ENCODE data around the gene TDRD7. TPM values are rescaled to one million over a fixed set of nuclear protein-coding genes. Genes with fewer than 3 reads are reported as not detected.

The TDRD7 gene
- total and polyA plus RNA-seq, 2 of the 8 experiments (the other 6 are each of a cell fraction or from before 2014, with no cell fraction given): 1.2 to 2.3 TPM

- H2AFZ ChIP-seq (ENCODE audit: low read length): no peak overlapping the region
- no peak overlapping the region for H3K27ac ChIP-seq (ENCODE audit: low read depth, low read length)
- H3K14ac ChIP-seq (ENCODE audit: insufficient read length): no peak overlapping the region
- H3K56ac ChIP-seq (replicated peaks; ENCODE audit: insufficient read length, low read depth, low read length): no peak overlapping the region
- H3K79me2 ChIP-seq (ENCODE audit: control insufficient read depth in 1 of 2, insufficient read depth in 2 of 2, low read length in 2 of 2): no peaks in the 10 kb centered on the region
- ChIA-PET CTCF (ENCODE audit: partially characterized antibody) (interaction anchor here (0.8 to 1.7 kb wide), 4 partner anchors 62 to 680 kb away, joined by 3 to 6 read pairs (median 4); no protein-coding TSS in a partner anchor), POLR2A (ENCODE audit: partially characterized antibody) (interaction anchor here (1.1 kb wide), 1 partner anchor 31 kb away, joined by 3 read pairs; no protein-coding TSS in a partner anchor)
- H3K18ac ChIP-seq (ENCODE audit: extremely low read depth, low read length): no peak overlapping the region
- peaks cover 0 to 2% (median 0%) of the 10 kb centered on the region in 4 experiments; a peak in 1 of 7 replicates for H3K27me3 ChIP-seq (replicated peaks in 1 of 4; ENCODE audit: control insufficient read depth in 3 of 4, extremely low read depth in 1 of 4, insufficient read depth in 3 of 4, low read length in 3 of 4)
- DNase-seq (ENCODE audit: low read depth in 1 of 2, low spot score in 2 of 2): no peak
- H2BK15ac ChIP-seq (ENCODE audit: low read length): no peak overlapping the region
- no peak overlapping the region for H3K23ac ChIP-seq (ENCODE audit: insufficient read length)
- no peak overlapping the region for H2AK5ac ChIP-seq (ENCODE audit: low read depth, low read length)
- FAIRE-seq: no peak
- H4K8ac ChIP-seq (ENCODE audit: extremely low read depth, insufficient read depth, low read length): no peak overlapping the region
- no peak overlapping the region for H4K5ac ChIP-seq (ENCODE audit: insufficient read length, low read depth, low read length)
- peaks cover 0 to 2% (median 0%) of the 10 kb centered on the region in 4 experiments; a peak in 1 of 7 replicates for H3K4me1 ChIP-seq (replicated peaks in 1 of 4; ENCODE audit: control insufficient read depth in 3 of 4, insufficient read depth in 4 of 4, low read length in 3 of 4)
- no peak overlapping the region for H2BK120ac ChIP-seq (replicated peaks; ENCODE audit: low read depth, low read length)
- WGBS, 2 experiments (ENCODE audit: extremely low coverage in 1 of 2, insufficient coverage in 1 of 2, insufficient read length in 1 of 2, insufficient replicate concordance in 2 of 2, low coverage in 1 of 2, low lambda C conversion rate in 2 of 2, missing lambda C conversion rate in 1 of 2): 88% methylated on average over 9 of the region's 9 CpGs; no CpG with 5 or more reads in 1 of the 2 experiments
- no peak overlapping the region for H3K4ac ChIP-seq (replicated peaks; ENCODE audit: insufficient read length, low read depth, low read length)
- no peak overlapping the region for H4K91ac ChIP-seq (replicated peaks; ENCODE audit: insufficient read length, low read length)
- no peaks in the 10 kb centered on the region for H4K20me1 ChIP-seq (replicated peaks in 1 of 2; ENCODE audit: control insufficient read depth in 1 of 2, insufficient read depth in 2 of 2, low read length in 2 of 2)
- H3K9ac ChIP-seq (replicated peaks in 1 of 4; ENCODE audit: extremely low read depth in 1 of 4, low read depth in 3 of 4, low read length in 3 of 4): no peak overlapping the region
- no peak overlapping the region for H2BK12ac ChIP-seq (ENCODE audit: low read depth, low read length)
- no peak overlapping the region for H3K4me2 ChIP-seq (ENCODE audit: insufficient read depth in 1 of 2, low read depth in 2 of 2, low read length in 2 of 2)
- no peaks in the 10 kb centered on the region for H3K23me2 ChIP-seq (ENCODE audit: low read depth, low read length)
- no peaks in the 10 kb centered on the region for H3K79me1 ChIP-seq (ENCODE audit: low read depth, low read length)
- H3K36me3 ChIP-seq (ENCODE audit: control insufficient read depth in 2 of 4, insufficient read depth in 4 of 4, low read length in 3 of 4): no peaks in the 10 kb centered on the region
- H3K9me3 ChIP-seq (ENCODE audit: insufficient read depth in 2 of 2, low read depth in 1 of 2, low read length in 1 of 2): no peaks in the 10 kb centered on the region
- H3K4me3 ChIP-seq (ENCODE audit: extremely low read depth in 1 of 4, insufficient read depth in 2 of 4, low read depth in 3 of 4, low read length in 4 of 4): no peak overlapping the region
- no peak overlapping the region for H2BK5ac ChIP-seq (ENCODE audit: low read depth, low read length)
- no peak overlapping the region for H2BK20ac ChIP-seq (ENCODE audit: low read length)
- TF ChIP-seq CHD1 (IDR thresholded peaks at IDR 0.05; ENCODE audit: low read depth, low read length): no peak
- no peak for TF ChIP-seq BCL11A (IDR thresholded peaks at IDR 0.05; ENCODE audit: low read depth in 2 of 2, low read length in 2 of 2)
- TF ChIP-seq GTF2F1 (IDR thresholded peaks at IDR 0.05; ENCODE audit: borderline replicate concordance, low read depth, low read length): no peak
- no peak for TF ChIP-seq RNF2 (IDR thresholded peaks at IDR 0.05; ENCODE audit: borderline replicate concordance, low read depth, low read length, missing control alignments, poor library complexity, severe bottlenecking)
- TF ChIP-seq ZNF274 (IDR thresholded peaks at IDR 0.05; ENCODE audit: borderline replicate concordance, extremely low read depth, low read length): no peak
- TF ChIP-seq RBBP5 (IDR thresholded peaks at IDR 0.05; ENCODE audit: borderline replicate concordance, low read depth, low read length): no peak
- no peak for TF ChIP-seq JUND (IDR thresholded peaks at IDR 0.05; ENCODE audit: low read length)
Measured at GRCh38 chr9:97536480-97536879, 124.6 kb downstream of the TDRD7 start.

Measured in H1 (cell line).